Adipose tissue (tissue), 3 donors: ENCODE measurements around the gene DHH. TPM values are rescaled to one million over a fixed set of nuclear protein-coding genes. Genes with fewer than 3 reads are reported as not detected.

Experiments
- H3K27ac ChIP-seq: one replicate; pipeline ENCODE4 v1.5.1; 2013; ENCODE audit warnings: low read depth, low read length
- WGBS, 3 donors: extraction: QIAGEN DNeasy Blood & Tissue Kit; methylation state at CpG; one replicate each; pipeline ENCODE4 v1.1.7; 2013; 5-methylcytosine and 5-hydroxymethylcytosine counted together
- polyA plus RNA-seq, 3 donors: library from polyadenylated mRNA; stranded (reverse); fragments of 200-250 nt; gene quantifications; one replicate each; pipeline ENCODE4 v1.2.3, GENCODE V29; 2013
- donor health status: healthy with polysubstance abuse.
- donor health status: Bipolar disorder and iron deficiency.
- donor health status: healthy.

DHH gene
- polyA plus RNA-seq, 3 donors = 0.22 to 1.8 (median 1.5) TPM

DNA sequence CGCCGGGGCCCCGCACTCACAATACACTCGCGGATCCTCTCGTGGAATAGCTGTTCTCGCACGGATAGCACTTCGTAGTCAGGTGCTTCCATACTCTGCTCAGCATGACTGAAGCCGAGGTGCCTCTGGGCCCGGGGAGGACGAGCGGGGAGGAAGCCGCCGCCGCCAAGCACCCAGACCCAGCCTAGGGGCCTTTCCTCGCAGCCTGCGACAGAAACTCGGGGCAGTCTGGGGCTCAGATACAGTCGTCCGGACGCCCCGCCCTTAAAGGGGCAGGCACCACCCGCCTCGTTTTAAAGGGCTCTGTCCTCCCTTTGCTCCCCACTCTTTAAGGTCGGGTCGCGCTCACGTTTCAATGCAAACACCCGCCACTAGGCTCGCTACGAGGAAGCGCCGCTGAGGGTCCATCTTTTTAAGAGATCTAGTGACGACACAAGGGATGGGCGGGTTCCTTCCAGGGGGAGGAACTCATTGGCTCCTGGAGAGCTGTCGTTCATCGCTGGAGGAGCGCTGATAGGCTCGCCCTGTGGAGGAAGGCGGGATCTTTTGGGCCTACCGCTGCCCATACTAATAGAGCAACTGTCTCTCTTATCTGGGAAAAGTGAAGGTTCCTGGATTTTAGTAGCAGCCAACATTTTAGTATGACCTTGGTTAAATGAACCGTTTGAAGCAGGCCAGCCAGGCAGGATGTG lies 16.0 kb upstream of the DHH start, which contains the start of gene LMBR1L:
Gene LMBR1L, minus strand, starts transcription at position 384 of the 692 bp plus-strand sequence. Its CDS starts 292 bp downstream, at position 92.
- H3K27ac ChIP-seq = peak within 1 kb of the TSS; percentile 48
- WGBS, 3 donors = 0% methylated on average over 43 of the region's 43 CpGs

- WGBS, 3 donors = 3 to 5% (median 4%) methylated on average over 31 to 33 of the region's 33 CpGs
Measured at GRCh38 chr12:49109641-49110463, 15.3 kb upstream of the DHH start.

GRCh38 chr12:49108958-49109404 lies 14.4 kb upstream of the DHH start:
- no peak overlapping the region for H3K27ac ChIP-seq
- WGBS, 3 donors = 13 to 20% (median 18%) methylated on average over 4 of the region's 4 CpGs

More at GRCh38 chr12:49109641-49110463, 15.3 kb upstream of the DHH start:
- peak overlapping the region; percentile 48 for H3K27ac ChIP-seq

DNA sequence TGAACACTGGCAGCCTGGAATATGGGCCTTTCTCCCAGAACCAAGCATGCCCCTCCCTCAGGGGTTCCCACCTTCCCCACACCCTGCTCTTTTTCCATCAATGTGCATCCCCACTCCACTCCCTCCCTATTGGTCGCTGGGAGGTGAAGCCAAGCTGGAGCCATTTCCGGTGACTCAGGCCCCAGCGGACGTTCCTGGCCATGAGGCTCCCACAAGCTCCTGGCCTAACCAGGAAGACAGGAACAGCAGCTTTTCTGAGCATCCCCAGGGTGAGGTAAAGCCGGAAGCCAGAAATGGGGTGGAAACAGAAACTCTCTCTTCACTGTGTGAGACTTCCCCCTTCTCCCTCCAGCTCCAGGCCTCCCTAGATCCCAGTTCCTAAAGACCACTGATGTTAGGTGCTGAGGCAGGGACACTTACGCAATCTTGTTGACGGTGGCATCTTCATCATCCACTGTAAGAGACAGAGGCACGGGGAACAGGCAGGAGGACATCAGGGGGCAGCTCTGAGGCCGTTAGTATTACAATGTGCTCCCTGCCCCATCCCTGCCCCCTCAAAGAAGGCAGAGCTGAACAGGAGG lies 11.0 kb upstream of the DHH start:
- no peak overlapping the region for H3K27ac ChIP-seq
- 53 to 85% (median 58%) methylated on average over 9 of the region's 9 CpGs for WGBS, 3 donors

DNA sequence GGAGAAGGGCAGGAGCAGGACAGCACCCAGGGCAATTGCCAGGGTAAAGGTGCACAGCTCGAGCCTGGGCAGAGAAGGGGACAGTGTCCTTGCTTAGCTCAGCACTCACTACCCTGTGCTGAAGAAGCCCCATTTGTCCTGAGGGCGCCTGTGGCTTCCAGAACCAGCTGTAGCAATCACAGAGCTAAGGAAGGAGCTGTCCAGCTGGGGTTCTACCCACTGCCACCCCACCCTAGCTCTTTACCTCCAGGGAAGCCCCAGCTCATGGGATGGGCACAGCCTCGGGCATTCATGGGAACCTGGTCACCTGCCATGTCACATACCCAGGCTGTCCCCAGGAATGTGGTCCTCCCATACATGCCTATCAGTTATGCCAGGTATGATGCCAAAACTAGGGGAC lies 10.2 kb upstream of the DHH start:
- WGBS, 3 donors = 63 to 75% (median 70%) methylated on average over 3 of the region's 3 CpGs
- no peak overlapping the region for H3K27ac ChIP-seq

GRCh38 chr12:49100380-49100779 lies 5.8 kb upstream of the DHH start:
- H3K27ac ChIP-seq = no peak overlapping the region
- 93 to 98% (median 96%) methylated on average over 6 of the region's 6 CpGs for WGBS, 3 donors

DNA sequence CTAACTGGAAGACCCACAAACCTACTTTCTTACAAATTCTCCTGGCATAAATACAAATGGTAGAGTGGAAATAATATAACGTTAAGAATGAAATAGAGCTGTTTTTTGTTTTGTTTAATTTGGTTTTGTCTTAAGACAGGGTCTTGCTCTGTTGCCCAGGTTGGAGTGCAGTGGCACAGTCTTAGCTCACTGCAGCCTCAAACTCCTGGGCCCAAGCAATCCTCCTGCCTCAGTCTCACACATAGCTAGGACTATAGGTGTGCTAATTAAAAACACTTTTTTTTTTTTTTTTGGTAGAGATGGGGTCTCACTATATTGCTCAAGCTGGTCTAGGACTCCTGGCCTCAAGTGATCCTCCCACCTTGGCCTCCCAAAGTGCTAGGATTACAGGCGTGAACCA lies 4.1 kb upstream of the DHH start:
- WGBS, 3 donors = 86 to 100% (median 91%) methylated on average over 2 of the region's 2 CpGs
- H3K27ac ChIP-seq = no peak overlapping the region

- H3K27ac ChIP-seq = no peak overlapping the region
Measured at GRCh38 chr12:49098035-49098451, 3.4 kb upstream of the DHH start.

GRCh38 chr12:49097381-49097780 lies 2.8 kb upstream of the DHH start:
- H3K27ac ChIP-seq = no peak overlapping the region
- 67 to 90% (median 90%) methylated on average over 3 of the region's 3 CpGs for WGBS, 3 donors

More at GRCh38 chr12:49098035-49098451, 3.4 kb upstream of the DHH start:
- WGBS, 3 donors = 63 to 71% (median 66%) methylated on average over 4 of the region's 4 CpGs

DNA sequence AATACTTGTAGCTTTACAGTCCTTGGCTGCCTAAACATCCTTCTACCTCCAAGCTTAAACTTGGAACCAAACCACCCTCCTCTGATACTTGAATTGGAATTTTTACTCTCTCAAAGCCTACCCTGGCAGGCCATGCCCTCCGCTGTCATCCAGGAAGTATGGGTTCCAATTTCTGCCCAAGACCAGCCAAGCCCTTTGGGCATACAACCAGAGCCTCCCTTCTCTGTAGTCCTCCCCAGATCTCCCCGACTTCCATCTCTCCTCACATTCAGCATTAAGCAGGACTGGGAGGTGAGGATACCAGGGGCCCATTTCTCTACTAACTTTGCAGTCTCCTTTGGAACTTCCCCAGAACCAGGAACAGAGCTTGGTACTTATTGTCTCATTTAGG lies 369 bp upstream of the DHH start:
- no peak overlapping the region for H3K27ac ChIP-seq
- 70 to 80% (median 77%) methylated on average over 2 of the region's 2 CpGs for WGBS, 3 donors

- 1 to 11% (median 7%) methylated on average over 9 of the region's 9 CpGs for WGBS, 3 donors
- H3K27ac ChIP-seq = no peak overlapping the region
Measured at GRCh38 chr12:49093792-49094159, 825 bp downstream of the DHH start.

GRCh38 chr12:49092816-49093406 lies 1.7 kb downstream of the DHH start:
- no peak overlapping the region for H3K27ac ChIP-seq
- WGBS, 3 donors = 37 to 67% (median 64%) methylated on average over 4 of the region's 4 CpGs

DNA sequence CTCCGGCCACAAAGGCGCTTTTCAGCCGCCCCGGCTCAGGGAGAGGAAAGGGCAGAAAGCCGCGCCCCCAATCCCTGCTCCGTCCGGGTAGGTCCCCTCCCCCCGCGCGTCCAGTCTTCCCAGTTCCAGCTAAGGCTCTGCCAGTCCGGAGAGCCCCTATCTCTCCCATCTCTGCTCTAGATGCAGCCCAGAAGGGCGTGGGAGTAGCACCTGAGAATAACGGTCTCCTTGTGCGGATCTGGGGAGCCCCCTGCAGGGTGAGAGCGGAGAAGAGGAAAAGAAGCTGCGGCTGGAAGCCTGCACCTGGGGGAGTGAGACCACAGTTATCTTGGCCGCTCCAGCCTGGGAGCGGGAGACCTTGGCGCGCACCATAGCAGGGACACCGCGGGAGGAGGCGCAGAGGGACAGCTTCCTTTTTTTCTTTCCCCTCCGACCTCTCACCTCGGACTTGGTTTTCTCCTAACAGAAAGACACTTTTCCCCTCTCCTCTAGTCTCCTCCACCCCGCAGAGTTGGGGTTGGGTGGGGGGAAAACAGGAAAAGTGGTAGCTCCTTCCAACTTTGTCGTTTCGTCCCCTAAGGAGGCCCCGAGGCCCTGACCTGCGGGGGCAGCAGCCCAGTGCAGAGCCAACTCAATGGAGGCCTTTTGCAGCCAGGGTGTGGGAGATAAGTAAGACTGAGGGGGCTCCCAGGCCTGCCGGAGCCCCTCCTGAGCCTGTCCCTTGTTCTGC lies 2.4 kb downstream of the DHH start:
- 2 to 4% (median 2%) methylated on average over 31 to 32 of the region's 32 CpGs for WGBS, 3 donors
- no peak overlapping the region for H3K27ac ChIP-seq

DNA sequence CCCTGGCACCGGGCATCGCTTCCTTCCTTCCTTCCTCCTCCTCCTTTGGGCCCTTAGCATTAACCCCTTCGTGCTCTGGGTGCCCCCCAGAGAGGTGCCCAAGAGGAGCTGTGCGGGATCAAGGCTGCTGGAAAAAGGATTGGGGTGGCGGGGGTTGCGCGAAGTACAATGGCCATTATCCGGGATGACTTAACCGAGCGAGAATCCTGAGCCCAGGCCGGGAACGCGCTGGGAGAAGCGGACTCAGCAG lies 2.8 kb downstream of the DHH start:
- no peak overlapping the region for H3K27ac ChIP-seq
- 3 to 5% (median 4%) methylated on average over 14 of the region's 14 CpGs for WGBS, 3 donors

GRCh38 chr12:49091056-49091835 lies 3.4 kb downstream of the DHH start:
- WGBS, 3 donors = 19 to 47% (median 38%) methylated on average over 41 of the region's 41 CpGs
- H3K27ac ChIP-seq = no peak overlapping the region

- no peak overlapping the region for H3K27ac ChIP-seq
Measured at GRCh38 chr12:49089821-49090773, 4.5 kb downstream of the DHH start.

GRCh38 chr12:49088932-49089330 lies 5.7 kb downstream of the DHH start:
- 51 to 69% (median 61%) methylated on average over 6 of the region's 6 CpGs for WGBS, 3 donors
- no peak overlapping the region for H3K27ac ChIP-seq

More at GRCh38 chr12:49089821-49090773, 4.5 kb downstream of the DHH start:
- WGBS, 3 donors = 3 to 4% (median 4%) methylated on average over 88 of the region's 88 CpGs
